Measurements from ENCODE around the gene THAP12.

DNA sequence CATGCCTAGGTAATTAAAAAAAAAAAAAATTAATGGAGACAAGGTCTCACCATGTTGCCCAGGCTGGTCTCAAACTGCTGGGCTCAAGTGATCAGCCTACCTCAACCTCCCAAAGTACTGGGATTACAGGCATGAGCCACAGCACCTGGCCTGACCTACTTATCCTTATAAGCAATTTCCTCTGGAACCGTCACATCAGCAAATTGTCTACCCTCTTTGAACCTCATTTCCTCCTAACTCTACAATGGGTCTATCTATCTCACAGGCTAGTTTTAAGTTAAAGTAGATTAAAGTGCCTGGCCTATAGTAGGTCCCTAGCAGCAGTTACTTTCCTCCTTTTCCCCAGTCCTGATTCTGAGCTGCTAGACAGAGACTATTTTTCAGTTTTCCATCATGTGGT, 43.5 kb downstream of the THAP12 start:
- TF ChIP-seq, protein P1, sequence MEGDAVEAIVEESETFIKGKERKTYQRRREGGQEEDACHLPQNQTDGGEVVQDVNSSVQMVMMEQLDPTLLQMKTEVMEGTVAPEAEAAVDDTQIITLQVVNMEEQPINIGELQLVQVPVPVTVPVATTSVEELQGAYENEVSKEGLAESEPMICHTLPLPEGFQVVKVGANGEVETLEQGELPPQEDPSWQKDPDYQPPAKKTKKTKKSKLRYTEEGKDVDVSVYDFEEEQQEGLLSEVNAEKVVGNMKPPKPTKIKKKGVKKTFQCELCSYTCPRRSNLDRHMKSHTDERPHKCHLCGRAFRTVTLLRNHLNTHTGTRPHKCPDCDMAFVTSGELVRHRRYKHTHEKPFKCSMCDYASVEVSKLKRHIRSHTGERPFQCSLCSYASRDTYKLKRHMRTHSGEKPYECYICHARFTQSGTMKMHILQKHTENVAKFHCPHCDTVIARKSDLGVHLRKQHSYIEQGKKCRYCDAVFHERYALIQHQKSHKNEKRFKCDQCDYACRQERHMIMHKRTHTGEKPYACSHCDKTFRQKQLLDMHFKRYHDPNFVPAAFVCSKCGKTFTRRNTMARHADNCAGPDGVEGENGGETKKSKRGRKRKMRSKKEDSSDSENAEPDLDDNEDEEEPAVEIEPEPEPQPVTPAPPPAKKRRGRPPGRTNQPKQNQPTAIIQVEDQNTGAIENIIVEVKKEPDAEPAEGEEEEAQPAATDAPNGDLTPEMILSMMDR (IDR thresholded peaks at IDR 0.05) = no peak
- TF ChIP-seq POLR2A (IDR thresholded peaks at IDR 0.05) = no peak

Measured in heart left ventricle (tissue), 13 donors.